HG03565 (cell line): ENCODE measurements around the gene FBXL4.
A peak's percentile ranks its signal among the peaks of the same experiment; 100 is the strongest.
"Not testable (repeated sequence)": the region's sequence is repeated elsewhere in the genome, so short reads cannot be mapped to it uniquely, and the experiment has no call there.

Experiments used
- ATAC-seq: cut with Tn5 transposase; IDR thresholded peaks from one replicate; pipeline ENCODE4 v1.9.1; 2021; ENCODE audit warnings: mild to moderate bottlenecking, moderate library complexity; ENCODE audit not compliant: unreplicated experiment

Gene FBXL4

GRCh38 chr6:98946266-98946878 is 1.4 kb downstream of the FBXL4 start:
- ATAC-seq, result no peak

GRCh38 chr6:98945311-98946115 is 2.2 kb downstream of the FBXL4 start:
- ATAC-seq, result no peak

- ATAC-seq, result no peak
Measured at GRCh38 chr6:98944598-98945081, 3.1 kb downstream of the FBXL4 start.

GRCh38 chr6:98944168-98944567 is 3.6 kb downstream of the FBXL4 start:
- no peak for ATAC-seq

- ATAC-seq, result no peak
Measured at GRCh38 chr6:98942263-98942803, 5.4 kb downstream of the FBXL4 start.

- no peak for ATAC-seq
Measured at GRCh38 chr6:98941319-98941718, 6.4 kb downstream of the FBXL4 start.

- no peak for ATAC-seq
Measured at GRCh38 chr6:98937351-98937750, 10.4 kb downstream of the FBXL4 start.

GRCh38 chr6:98932381-98932780 is 15.4 kb downstream of the FBXL4 start:
- ATAC-seq, result no peak

- no peak for ATAC-seq
Measured at GRCh38 chr6:98931696-98932095, 16.1 kb downstream of the FBXL4 start.

GRCh38 chr6:98929498-98930060 is 18.2 kb downstream of the FBXL4 start:
- no peak for ATAC-seq

- no peak for ATAC-seq
Measured at GRCh38 chr6:98928688-98929087, 19.1 kb downstream of the FBXL4 start.

- no peak for ATAC-seq
Measured at GRCh38 chr6:98927534-98927933, 20.2 kb downstream of the FBXL4 start.

- ATAC-seq, result no peak
Measured at GRCh38 chr6:98925831-98926230, 21.9 kb downstream of the FBXL4 start.

GRCh38 chr6:98924647-98925046 is 23.1 kb downstream of the FBXL4 start:
- no peak for ATAC-seq

GRCh38 chr6:98920904-98921431 is 26.8 kb downstream of the FBXL4 start:
- ATAC-seq, result peak; percentile 94

- not testable (repeated sequence) for ATAC-seq
Measured at GRCh38 chr6:98910946-98911345, 36.8 kb downstream of the FBXL4 start.

GRCh38 chr6:98909236-98909635 is 38.5 kb downstream of the FBXL4 start:
- ATAC-seq, result no peak

- not testable (repeated sequence) for ATAC-seq
Measured at GRCh38 chr6:98906342-98906741, 41.4 kb downstream of the FBXL4 start.

- ATAC-seq, result no peak
Measured at GRCh38 chr6:98905759-98906158, 42.0 kb downstream of the FBXL4 start.

- no peak for ATAC-seq
Measured at GRCh38 chr6:98904096-98904495, 43.6 kb downstream of the FBXL4 start.

GRCh38 chr6:98900706-98901105 is 47.0 kb downstream of the FBXL4 start:
- no peak for ATAC-seq
